Putamen (tissue), 1 donor: ENCODE measurements around the gene ASPRV1.

Source experiments
- DNase-seq: peaks from one replicate; pipeline ENCODE4 v3.0.0-alpha.2; 2016; ENCODE audit warnings: low spot score

Gene ASPRV1

DNA sequence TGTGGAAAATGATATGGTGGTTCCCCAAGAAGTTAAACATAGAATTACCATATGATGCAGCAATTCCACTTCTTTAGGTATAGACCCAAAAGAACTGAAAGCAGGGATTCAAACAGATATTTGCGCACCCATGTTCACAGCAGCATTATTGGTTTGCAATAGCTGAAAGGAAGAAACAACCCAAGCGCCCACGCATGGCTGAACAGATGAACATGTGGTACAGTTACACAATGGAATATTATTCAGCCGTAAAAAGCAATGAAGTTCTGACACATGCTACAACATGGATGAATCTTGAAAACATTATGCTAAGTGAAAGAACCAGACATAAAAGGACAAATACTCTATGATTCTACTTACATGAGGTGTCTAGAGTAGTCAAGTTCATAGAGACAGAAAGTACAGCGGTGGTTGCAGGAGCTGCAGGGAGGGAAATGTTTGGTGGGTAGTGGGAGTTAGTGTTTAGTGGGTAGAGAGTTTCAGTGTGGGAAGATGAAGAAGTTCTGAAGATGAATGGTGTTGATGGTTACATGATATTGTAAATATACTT lies 26.7 kb upstream of the ASPRV1 start:
- no peak for DNase-seq

DNA sequence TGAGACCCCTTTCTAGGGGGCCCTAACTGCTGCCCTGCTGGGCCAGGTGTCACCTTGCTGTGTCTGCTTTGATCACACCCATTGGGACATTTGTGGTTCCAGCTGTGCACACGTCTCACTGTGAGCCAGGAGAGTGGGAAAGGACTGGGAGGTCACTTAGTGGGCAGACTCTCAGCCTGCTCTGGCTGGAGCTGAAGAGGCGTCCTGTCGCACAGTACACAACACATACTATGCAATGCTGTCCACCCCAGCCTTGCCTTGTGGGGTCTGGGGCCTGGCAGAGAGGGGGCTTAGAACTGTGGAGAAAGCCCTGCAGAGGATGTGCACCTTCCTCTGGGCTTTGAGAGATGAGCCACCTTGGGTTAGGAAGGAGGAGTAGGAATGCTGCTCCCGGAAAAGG lies 25.3 kb upstream of the ASPRV1 start:
- DNase-seq: no peak

DNA sequence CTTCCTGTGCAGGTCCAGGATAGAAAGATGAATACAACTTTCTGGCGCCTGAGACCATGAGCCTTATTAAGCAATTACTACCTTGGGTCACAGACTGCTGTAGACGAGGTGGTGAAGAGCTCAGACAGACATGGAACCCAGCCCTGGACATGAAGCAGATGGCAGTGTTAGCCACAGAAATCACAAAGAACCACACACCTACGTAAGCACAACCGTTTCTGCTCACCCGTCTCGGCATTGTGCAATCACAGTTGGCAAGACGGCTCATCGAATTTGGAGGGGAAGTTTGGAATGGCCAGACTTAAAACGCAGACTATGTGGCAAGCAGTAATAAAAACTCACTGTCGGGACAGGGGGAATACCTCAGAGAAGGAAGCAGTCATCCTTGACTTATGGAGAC lies 24.3 kb upstream of the ASPRV1 start:
- DNase-seq: no peak

DNA sequence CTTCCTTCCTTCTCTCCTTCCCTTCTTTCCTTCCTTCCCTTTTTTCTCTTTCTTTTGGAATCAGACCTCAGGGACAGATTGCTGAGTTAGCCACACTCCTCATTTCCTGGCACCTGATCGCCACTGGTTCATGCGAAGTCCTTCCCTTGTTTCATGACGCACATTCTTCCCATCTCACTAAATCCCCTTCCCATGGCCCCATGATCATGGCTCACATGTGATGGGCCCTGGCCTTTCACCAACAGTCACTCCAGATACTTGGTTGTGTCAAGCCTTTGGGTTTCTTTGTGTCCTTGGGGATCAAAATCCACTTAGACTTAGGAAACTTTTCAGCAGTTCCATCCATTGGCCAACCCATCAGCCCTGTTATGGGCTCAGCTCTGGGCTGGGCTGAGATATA lies 23.8 kb upstream of the ASPRV1 start:
- DNase-seq: no peak

DNA sequence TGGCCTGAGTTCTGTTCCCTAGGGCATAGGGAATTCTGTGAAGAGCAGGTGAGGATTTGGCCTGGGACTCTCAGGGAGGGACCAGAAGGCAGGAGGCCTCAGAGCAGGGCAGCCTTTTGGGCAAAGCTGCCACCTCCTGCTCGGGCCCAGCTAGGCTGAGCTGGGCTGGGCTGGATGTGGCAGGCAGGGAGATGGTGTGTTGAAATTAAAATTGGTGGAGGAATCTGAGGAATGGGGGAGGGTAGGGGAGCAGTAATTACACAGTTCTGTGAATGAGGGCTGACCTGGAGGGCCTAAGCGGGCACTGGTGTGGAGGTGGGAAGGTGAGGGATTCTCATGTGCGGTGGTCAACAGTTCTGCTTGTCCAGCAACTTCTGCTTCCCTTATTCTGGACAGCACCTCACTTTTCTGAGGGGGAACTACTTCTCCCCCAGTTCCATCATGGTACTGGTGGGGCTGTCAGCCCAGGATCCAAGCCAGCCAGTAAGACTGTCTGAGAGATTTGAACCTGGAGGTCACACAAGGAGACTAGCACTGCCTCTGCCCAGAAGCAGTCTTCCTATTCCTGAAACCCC lies 22.0 kb upstream of the ASPRV1 start:
- no peak for DNase-seq

DNA sequence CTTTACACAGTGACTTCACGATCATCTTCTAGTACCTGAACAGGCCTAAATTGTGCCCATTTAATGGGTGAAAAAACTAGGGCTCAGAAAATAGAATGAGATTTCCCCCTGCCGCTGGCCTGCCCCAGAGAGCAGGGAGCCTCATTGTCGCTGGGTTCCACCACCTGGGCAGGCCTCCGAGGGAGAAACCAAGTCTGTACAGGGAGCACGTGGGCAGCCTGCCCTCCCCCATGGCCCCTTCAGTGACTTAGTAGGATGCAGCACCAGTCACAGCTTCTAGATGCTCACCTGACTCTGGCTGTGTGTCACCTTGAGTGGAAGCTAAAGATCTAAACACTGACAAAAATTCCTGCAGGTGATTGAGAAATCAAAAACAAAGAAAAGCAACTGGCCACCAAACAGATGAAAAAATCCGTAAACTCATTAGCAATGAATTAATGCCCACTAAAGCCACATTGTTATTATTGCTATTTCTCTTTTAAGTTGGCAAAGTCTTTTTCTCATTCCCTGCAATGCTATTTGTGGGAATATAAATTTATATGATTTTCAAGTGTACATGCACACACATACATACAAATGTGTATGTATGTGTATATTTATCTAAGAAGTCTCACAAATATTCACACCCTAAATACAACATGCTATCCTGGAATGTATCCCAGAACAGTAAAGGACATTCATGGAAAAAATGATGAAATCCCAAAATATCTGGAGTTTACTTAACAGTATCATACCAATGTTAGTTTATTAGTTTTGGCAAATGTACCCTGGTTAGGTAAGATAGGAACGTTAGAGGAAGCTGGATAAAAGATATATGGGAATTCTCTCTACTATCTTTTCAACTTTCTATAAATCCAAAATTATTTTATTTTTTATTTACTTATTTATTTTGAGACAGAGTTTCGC lies 18.7 kb upstream of the ASPRV1 start:
- no peak for DNase-seq

DNA sequence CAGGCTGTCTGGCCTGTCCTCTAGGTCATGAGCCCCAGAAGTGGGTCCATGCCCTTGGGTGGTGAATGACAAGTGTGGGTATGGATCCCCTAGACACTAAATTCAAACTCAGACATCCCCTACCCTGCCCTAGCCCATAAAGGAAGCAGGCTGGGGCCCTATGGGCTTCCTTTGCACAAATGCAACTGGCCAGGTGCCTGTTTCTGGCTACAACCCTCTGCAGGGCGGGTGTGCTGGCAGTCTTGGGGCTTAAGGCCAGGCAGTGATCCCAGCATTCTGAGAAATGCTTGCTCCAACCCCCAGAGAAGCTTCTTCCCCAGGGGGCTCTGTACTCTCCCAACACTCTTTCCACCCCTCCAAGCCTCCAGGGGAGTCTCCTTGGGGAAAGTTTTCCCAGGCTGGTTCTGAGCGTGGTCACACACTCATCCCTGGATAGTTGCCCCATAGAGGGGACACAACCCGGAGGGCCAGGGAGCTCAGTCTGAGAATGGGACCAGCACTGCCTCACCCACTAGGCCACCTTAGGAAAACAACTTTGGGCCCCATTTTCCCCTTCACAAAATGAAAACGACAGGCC lies 16.6 kb upstream of the ASPRV1 start:
- DNase-seq: no peak

DNA sequence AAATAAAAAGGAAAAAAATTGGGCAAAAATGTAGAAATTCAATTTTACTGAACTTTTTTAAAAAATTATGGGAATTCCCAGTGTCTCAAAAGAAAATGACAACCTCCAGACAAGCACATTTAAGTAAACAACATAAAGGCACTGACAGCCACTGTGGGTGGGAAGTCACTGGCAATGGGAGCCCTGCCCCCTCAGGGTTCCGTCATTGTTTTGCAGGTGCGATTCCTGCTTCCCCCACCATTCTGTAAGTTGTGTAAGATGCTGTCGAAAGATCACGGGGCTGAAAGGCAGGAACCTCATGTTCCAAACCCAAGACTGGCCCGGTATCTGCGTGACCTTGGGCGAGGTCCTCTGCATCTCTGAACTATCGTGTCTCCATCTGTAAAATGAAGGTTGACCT lies 15.8 kb upstream of the ASPRV1 start:
- no peak for DNase-seq

DNA sequence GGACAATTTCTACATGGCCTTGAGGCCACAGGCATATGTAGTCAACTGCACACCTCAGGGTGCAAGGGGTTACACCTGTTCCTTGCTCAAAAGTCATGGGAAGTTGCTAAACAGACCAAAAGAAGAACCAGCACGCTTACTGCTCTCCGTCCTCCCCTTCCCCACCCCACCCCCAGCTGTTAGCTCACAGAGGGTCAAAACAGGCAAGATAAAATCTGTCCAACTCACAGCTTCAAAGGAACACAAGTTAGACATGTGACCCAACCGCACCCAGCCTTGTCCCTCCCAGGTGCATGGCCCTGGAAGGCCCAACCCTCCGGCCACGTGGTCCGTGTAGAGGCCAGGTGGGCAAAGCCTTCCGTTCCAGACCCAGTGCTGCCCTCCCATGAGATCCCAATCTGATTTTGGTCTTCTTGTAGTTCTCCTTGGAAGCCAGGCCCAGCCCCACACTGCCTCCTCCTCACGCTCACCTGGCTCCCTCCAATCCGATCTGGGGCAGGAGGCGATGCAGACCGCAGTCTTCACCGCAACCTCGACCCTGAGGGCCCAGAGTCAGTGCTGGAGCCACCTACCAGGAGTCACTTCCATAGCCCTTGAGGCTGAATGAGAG lies 14.5 kb upstream of the ASPRV1 start:
- no peak for DNase-seq

DNA sequence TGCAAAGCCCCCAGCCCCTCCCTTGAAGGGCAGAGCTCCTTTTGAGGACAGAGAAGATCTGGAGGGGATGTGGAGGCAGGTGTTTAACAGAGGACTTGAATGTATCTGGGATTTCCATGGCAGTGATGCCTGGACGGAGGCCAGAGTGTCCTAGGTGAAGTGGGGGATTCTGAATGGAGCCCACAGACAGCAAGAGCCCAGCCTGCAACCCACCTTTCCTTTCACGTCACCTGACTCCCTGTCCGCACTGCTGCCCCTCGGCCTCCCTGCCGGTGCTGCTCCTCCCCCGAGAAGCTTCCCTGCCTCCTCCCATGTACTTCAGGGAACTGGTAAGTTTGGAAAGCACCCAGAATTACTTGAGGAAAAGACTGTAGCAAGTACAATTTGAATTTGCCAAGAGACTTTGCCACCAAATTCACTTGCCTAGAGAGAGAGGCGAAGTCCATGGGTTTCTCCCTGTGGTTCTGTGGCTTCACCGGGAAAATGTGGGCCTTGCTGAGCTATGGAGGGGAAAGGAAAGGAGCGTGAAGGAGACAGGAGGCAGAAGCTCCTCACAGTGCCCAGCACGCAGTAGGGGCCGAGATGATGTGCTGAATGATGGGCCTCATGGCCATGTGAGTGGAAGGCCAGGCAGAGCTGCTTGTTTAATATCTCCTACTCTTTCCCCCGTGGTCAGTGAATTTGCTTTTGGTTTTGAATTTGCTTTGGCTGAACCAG lies 13.9 kb upstream of the ASPRV1 start:
- DNase-seq: no peak

DNA sequence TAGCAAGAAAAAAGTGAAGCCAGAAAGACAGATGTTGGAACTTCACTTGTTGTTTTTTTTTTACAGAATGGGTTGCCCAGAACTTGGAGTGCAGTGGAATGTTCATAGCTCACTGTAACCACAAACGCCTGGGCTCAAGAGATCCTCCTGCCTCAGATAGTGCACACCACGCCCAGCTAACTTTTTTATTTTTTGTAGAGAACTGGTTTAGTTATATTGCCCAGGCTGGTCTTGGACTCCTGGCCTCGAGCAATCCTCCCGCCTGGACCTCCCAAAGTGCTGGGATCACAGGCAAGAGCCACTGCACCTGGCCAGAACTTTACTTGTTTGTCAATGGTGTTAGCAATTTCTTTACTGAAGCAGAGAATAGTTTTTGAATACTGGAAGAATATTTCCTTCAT lies 11.9 kb upstream of the ASPRV1 start:
- no peak for DNase-seq

DNA sequence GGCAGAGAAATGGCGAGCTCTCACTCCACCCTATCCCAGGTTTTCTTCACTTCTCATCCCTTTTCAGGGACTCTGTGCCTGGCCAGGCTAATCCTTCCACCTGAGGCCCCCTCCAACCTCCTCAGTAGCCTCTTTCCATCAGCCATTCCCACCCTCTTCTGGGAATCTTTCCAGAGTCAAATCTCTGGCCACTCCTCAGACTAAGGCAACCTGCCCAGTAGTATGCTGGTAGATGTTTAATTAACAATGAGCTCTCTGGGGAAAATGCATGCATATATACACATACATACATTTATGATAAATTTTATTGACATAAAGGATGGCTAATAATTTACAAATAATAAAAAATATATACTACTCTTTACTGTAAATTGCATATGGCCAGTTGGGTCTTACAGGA lies 11.4 kb upstream of the ASPRV1 start:
- DNase-seq: no peak

DNA sequence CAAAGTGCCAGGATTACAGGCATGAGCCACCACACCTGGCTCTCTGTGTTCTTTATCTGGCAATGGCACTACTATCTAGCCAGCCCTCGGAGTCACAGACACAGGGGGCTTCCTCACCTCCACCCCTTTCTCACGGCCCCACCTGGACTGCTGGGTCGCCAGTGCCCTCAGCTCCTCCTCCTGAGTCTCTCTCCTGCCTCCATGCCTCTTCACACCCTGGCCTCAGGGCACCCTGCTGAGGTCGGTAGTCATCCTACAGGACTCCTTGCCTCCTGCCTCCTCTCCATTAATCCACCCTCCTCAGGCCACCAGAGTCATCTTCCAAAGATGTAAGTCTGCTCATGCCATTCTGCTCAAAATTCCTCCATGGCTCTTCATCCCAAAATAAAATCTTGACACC lies 8.6 kb upstream of the ASPRV1 start:
- no peak for DNase-seq

DNA sequence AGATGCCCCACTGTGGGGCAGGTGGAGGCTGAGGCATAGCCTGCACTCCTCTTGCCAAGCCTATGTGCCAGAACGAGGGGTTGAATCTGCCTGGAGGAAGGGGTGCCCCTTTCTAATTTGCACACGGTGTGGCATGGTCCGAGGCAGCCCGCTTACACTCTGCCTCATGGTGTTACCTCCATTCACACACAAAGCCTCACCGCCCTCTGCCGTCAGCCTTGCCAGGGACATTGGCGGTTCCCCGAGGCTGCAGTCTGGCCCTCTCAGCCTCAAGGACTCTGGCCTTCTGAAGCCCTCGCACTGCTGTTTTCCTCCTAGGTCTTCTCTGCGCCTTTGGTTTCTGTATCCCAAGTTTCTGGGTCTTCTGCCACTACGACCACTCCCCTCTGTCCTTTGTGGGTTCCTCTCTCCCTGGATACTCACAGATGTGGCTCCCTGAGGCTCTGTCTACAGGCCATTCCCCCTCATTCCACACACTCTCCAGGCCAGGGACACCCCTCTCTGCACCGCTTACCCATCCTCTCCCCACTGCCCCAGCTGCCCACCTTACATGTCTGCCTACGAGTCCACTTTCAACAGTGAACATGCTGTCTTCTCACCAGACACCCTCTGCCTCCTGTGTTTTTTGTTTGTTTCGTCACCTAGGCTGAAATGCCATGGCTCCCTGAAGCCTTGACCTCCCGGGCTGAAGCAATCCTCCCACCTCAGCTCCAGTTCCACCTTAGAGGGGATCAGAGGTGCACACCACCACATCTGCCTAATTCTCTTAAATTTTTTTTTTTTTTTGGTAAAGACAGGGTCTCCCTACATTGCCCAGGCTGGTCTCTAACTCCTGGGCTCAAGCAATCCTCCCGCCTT lies 7.9 kb upstream of the ASPRV1 start:
- no peak for DNase-seq

DNA sequence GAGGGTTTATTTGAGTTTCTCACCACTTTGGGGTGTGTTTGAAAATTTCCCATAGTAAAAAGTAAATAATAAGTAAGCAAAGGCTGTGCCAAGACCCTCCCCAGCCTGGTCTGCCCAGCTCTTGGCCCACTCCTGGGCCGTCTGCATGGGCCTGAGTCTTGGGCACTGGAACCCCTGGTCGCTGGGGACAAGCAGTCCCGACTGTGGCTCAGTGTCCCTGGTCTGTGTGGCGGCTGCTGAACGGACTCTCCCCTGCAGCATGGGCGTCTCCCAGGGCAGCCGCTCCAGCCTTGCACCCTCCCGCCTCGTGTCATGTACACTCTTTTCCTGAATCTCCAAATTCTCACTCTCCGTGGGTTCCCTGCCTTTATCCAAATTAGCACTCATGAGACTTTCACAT lies 7.2 kb upstream of the ASPRV1 start:
- DNase-seq: no peak

DNA sequence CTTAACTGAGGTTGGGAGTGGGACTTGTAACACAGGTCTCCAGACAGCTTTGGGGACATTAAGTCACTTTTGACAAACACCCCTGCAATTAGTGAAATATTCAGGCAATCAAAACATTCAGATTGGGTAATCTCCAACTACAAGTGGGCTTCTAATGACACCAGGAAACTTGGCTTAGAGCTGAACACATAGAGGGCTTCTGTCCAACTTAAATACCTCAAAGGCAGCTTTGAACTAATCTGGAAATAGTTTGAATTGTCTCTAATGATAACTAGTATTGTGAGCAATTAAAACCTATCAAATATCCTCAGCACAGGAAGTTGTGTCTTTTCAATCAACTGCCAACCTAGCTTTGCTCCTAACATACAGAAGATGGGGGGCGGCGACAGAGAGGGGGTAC lies 5.1 kb upstream of the ASPRV1 start:
- DNase-seq: no peak

DNA sequence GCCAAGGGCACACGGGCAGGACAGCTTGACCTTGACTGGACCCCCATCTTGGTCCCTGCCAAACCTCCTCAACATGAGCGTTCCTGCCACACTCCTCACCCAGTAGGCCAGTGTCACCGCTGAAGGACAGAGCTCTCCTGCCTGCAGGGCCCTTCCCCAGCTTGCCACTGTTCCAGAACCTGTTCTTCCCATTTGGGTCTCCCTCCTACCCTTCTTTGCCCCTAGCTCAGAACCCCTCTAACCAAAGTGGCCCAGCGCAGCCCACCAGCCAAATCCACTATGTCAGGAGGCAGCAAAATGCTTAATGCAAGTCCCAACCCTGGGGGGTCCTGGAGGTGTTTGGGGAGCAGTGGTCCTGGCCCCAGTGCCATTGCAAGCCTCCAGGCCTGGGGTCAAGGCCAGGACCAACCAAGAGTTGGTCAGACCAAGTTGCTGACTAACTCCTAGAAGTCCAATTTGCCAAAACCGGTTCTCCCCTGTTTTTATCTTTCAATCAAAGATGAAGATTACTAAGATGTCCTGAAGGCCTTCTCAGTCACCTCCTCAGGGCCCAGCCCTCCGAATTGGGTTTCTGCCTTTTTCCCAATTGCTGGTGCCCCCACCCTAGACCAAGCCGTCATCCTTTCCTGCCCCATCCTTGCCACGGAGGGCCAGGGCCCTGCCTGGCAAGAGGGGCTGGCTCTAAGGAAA lies 4.5 kb upstream of the ASPRV1 start:
- DNase-seq: no peak

DNA sequence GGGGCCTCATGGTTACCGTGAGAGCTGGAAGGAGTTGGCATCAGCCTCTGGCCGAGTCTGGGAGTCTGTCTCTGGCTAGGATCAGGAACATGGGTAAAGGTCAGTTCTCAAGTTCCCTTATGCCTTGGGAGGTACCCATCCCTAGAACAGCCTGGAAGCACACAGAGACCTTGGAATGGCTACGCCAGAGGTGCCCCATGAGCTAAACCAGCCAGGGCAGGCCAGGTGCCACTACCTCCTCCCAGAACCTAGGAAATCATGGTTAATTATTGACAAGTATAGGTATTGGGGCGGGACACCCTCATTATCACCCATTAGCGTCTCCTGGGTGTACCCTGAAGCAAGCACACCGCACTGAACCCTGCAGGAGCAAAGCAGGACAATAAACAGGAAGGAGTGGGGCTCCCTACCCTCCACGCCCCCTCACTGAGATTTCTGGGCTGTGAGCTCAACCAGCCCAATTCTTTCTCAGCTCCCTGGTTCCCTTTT lies 3.0 kb upstream of the ASPRV1 start:
- no peak for DNase-seq

DNA sequence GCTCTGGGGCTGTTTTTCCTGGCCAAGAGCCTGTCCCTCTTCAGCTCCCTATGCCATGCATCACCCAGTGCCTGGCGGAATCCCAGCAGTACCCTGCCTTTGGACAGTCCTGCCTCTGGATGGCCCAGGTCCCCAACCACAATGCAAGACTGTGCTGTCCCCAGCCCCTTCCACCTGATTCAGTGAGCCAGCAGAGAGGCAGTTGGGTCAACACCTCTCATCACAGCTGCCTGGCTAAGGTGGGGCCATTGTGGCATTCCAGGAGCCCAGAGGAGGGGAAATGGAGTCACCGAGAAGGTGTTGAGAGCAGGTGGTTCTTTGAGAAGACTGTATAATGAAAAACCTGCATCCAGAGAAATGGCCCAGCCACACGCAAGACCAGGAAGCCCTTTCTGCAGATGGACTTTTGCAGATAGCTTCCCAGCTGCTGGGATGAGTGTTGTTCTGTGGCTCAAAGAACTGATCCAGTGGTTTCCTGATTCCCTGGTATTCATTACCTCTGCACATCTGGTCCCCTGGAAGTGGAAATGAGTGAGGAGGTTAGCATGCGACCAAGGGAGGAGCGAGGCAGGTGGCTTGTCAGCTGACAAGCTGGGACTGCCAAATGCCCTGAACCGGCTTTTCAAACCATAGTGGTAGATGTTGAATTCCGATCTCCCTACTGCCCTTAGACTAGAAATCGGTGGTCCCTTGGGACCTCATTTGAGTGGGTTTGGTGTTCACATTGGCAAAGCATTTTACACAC lies 1.7 kb upstream of the ASPRV1 start:
- no peak for DNase-seq

DNA sequence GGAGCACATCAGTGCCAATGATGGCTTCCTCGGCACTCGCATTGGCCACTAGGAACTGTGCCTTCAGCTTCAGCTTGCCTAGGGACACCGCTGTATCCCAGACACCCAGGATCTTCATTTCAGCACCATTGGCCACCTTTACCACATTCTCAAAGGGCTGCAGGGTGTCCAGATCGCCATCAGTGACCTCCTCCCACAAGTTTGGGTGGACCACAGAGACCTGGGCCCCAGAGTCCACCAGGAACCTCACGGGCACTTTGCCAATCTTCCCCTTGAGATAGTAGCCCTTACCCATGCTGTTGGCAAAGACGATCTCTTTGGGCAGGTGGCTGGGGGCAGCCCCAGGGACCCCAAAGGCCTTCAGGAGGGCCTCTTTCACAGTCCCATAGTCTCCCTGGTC lies 610 bp downstream of the ASPRV1 start:
- DNase-seq: no peak
